Neural cell (in vitro differentiated cells): ENCODE results near the gene HOXA10.

Source experiments
- CTCF ChIP-seq: fragments of 450-650 bp; IDR thresholded peaks from 2 replicates; pipeline ENCODE4 v1.5.1; 2014; ENCODE audit warnings: antibody characterized with exemption, mild to moderate bottlenecking, moderate library complexity; ENCODE audit not compliant: poor library complexity, severe bottlenecking
- RAD21 ChIP-seq: fragments of 450-650 bp; conservative IDR thresholded peaks from 2 replicates; pipeline ENCODE4 v1.6.1; 2014; ENCODE audit warnings: antibody characterized with exemption, mild to moderate bottlenecking, moderate library complexity

GRCh38 chr7:27151341-27151930, 22.7 kb downstream of the HOXA10 start:
- TF ChIP-seq CTCF (no peak), RAD21 (no peak)
